SH-SY5Y (cell line): ENCODE results near the gene OR1S1.

ENCODE experiments used
- GATA2 ChIP-seq: IDR thresholded peaks from 2 replicates; pipeline ENCODE4 v1.6.1; 2011; ENCODE audit warnings: mild to moderate bottlenecking, low read depth, low read length
- GATA3 ChIP-seq: IDR thresholded peaks from 2 replicates; pipeline ENCODE4 v1.6.1; 2011; ENCODE audit warnings: low read depth, mild to moderate bottlenecking, low read length, moderate library complexity

OR1S1 gene

GRCh38 chr11:58222721-58223120 is 10.2 kb downstream of the OR1S1 start:
- TF ChIP-seq GATA3 (no peak), GATA2 (no peak)

DNA sequence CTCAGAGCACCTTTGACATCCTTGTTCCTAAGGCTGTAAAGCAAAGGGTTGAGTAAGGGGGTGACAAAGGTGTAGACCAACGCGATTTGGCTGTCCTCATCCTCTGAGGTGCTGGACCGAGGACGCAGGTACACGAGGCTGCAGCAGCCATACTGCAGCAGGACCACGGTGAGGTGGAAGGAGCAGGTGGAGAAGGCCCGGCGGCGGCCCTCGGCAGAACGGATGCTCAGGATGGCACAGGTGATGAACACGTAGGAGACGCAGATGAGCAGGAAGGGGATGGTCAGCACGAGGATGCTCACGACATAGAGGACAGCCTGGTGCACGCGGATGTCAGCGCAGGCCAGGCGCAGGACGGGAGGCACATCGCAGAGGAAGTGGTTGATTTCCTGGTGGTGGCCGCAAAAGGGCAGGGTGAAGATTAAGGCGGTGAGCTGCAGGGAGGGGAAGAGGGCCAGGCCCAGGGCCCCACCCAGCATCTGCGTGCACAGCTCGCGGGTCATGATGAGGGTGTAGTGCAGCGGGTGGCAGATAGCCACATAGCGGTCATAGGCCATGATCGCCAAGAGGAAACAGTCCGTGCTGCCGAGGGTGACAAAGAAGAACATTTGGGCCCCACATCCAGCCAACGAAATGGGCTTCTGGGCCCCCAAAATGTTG is 15.6 kb downstream of the OR1S1 start:
- no peak for TF ChIP-seq GATA2
- no peak for TF ChIP-seq GATA3

GRCh38 chr11:58243954-58244353 is 31.4 kb downstream of the OR1S1 start:
- TF ChIP-seq GATA2 (no peak), GATA3 (no peak)

GRCh38 chr11:58254936-58255335 is 42.4 kb downstream of the OR1S1 start:
- TF ChIP-seq GATA2 (no peak), GATA3 (no peak)

- TF ChIP-seq GATA2 (no peak), GATA3 (no peak)
Observed at GRCh38 chr11:58259983-58260382, 47.5 kb downstream of the OR1S1 start.
